GM10847 (cell line): ENCODE data around the gene FTO.

Experiments
- POLR2A ChIP-seq: IDR thresholded peaks from 2 replicates; pipeline ENCODE4 v1.6.1; 2011; ENCODE audit not compliant: insufficient read length; ENCODE audit errors: extremely low read depth

Gene FTO

GRCh38 chr16:53900667-53901066 lies 196.7 kb downstream of the FTO start:
- no peak for TF ChIP-seq POLR2A

GRCh38 chr16:53901408-53901807 lies 197.5 kb downstream of the FTO start:
- no peak for TF ChIP-seq POLR2A

GRCh38 chr16:53904533-53904932 lies 200.6 kb downstream of the FTO start:
- TF ChIP-seq POLR2A: no peak

DNA sequence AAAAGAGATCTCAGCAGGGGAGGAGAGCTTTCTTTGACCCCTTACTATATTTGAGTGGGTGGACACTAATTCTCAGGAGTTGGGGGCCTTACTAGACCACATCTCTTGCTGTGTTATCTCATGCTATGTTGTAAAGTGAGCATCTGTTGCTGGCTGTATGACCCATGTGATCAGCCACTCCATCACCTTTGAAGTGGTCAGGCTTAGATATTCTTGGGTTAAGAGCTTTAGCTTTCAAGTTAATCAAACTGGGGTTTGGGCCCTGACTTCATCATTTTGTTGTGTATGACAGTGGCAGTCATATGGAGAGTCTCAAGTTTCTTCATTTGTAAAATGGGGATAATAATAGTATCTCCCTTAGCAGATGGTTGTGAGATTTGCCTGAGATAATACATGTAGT lies 201.1 kb downstream of the FTO start:
- TF ChIP-seq POLR2A: no peak

GRCh38 chr16:53908731-53909130 lies 204.8 kb downstream of the FTO start:
- no peak for TF ChIP-seq POLR2A

DNA sequence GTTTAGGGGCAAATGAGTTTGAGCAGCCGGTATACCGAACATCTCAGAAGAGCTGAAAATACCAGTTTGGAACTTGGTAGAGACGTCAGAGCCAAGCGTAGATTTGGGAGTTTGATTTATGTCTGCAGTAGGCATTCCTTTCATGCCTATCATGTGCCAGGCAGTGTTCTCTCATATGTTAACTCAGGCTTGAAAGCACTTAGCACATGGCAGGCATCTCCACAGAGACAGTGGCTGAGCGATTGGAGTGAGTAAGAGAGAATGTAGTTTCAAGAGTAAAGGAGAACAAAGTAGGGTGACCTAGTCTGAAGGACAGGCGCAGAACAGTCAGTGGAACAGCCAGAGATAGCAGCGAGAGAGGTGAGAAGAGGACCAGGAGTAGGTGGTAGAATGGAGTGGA lies 207.0 kb downstream of the FTO start:
- no peak for TF ChIP-seq POLR2A

- no peak for TF ChIP-seq POLR2A
Observed at GRCh38 chr16:53911513-53911912, 207.6 kb downstream of the FTO start.

DNA sequence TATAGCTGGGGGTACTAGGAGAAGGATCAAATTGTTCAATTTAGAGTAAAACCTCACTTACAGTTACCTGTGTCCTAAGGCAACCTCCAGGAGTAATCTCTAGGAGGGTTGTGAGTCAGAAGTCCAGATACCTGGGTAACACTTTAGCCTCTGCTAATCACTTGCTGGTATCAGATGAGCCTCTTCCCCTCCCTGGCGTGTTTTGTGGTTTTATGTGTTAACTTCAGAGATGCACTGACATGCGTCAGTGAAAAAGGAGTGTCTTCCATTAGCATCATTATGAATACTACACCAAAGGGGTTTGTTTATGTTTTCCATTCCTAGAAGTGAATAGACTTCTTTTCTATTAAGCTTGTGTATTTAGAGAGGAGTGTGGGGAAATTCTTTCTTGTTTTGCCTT lies 208.2 kb downstream of the FTO start:
- TF ChIP-seq POLR2A: no peak

DNA sequence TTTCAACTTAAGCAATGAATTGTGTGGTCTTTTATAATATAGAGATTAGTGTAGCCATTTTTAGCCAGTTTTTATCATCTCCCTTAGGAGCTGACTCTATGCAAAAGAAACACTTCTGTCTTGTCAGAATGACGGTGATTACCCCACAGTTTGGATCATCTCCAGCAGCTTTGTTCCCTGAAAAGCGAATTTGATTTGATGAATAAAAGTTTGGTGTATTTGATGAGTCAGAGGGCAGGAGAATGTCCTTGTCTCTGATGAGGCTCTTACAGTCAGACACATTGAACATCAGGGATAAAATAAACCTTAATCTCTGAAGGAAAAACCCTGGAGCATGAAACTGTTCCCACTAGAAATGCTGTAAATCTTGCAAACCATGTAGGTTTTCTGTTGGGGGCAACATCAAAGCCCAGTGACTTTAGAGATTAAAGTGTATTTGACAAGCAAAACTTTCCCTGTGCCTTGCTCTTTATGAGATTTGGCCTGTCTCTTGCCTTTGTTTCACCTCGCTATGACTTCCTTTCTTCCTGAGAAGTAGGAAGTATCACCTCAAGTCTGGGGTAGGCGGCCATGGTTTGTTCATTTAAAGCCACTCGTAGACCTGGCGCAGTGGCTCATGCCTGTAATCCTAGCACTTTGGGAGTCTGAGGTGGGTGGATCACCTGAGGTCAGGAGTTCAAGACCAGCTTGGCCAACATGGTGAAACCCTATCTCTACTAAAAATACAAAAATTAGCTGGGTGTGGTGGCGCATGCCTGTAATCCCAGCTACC lies 209.3 kb downstream of the FTO start:
- TF ChIP-seq POLR2A: no peak

DNA sequence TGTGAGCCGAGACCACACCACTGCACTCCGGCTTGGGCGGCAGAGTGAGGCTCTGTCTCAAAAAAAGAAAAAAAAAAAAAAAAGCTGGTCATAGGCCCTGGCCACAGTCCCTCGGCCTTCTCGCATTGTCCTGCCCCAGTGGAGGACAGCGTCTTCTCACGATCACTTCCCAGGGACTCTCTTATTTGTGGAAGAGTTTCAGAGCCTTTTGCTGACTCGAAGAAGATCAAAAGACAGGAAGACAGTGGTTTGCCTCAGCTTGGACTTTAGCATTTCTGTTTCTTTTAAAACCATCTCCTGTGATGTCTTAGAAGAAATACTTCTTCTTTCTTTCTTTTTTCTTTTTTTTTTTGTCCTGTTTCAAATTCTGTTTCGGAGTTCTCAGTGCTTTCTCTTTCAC lies 210.0 kb downstream of the FTO start:
- TF ChIP-seq POLR2A: no peak

- no peak for TF ChIP-seq POLR2A
Observed at GRCh38 chr16:53914736-53915135, 210.8 kb downstream of the FTO start.

DNA sequence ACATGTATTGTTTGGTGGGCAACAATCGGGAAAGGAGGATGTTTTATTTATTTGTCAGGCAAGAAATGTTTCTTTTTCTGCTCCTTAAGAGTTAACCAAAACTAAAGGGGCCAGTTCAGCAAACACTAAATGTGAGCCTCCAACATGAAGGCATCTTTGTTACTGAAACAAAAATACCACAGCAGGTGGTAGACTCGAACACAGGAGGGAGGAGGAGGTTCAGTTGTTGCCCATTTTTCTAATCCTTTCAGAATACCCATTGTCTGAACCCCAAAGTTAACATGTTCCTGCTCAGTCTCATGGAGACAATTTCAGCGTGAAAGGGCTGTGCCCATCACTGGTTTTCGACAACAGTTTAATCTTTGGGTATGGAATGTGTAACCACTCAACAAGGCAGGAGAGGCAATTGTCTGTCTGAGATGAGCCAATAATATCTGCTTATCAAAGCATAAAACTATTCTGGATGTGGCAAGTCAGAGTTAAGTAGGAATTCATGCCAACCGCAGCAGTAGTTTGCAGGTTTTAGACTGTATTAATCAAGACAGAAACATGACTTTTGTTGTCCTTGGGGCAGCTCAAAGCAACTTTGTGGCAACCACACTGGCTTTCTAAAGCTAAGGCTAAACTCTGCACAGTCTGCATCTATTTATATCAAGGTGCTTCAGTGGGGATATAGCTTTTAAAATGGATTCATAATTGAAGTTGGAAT lies 211.7 kb downstream of the FTO start:
- no peak for TF ChIP-seq POLR2A

- TF ChIP-seq POLR2A: no peak
Observed at GRCh38 chr16:53920988-53921387, 217.0 kb downstream of the FTO start.

GRCh38 chr16:53922067-53922806 lies 218.3 kb downstream of the FTO start:
- TF ChIP-seq POLR2A: no peak

DNA sequence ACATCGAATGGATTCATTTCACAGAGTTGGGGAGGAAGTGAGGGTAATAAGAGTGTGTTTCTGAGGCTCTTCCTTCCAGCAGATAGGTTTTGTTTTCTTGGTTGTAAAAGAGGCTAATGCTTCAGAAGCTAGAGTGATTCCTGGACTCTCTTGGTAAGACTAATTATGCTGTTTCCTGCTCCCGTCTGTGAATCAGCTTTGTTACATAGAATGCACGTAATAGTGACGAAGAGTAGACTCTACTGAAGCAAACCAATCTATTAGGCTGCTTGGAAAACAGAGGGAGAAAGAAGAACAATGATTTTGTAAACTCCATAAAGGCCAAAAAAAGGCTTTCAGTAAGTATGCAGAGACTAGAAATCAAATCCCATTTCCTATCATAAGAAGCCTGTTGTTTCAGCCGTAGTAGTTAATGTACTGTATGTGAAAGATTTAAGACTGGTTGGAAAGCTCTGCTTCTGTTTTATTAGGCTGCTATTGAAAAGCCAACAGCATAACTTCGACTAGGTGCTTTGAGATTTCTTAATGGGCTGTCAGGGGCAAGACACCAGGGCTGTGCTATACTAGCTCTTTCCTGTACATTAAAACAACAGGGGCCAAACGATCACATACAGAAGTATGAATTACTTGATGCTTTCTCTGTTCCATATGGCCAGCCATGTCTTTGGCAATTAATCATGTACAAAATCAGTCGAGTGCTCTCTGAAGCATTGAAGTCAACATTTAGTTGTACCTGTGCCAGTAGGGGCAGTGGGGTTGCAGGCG lies 219.0 kb downstream of the FTO start:
- TF ChIP-seq POLR2A: no peak
